ENCODE measurements around the gene MYO7A. TPM values are rescaled to one million over a fixed set of nuclear protein-coding genes. Genes with fewer than 3 reads are reported as not detected.

Gene MYO7A
- total RNA-seq, 1 donor from 2014 or later: 5.5 TPM

- ATAC-seq: no peak
- intact Hi-C loops (cut with DNase I): no loop called here
- H3K36me3 ChIP-seq: no peaks in the 10 kb centered on the region
- no peak overlapping the region for H3K4me3 ChIP-seq
- H3K9me3 ChIP-seq: no peaks in the 10 kb centered on the region
- TF ChIP-seq, protein P1, sequence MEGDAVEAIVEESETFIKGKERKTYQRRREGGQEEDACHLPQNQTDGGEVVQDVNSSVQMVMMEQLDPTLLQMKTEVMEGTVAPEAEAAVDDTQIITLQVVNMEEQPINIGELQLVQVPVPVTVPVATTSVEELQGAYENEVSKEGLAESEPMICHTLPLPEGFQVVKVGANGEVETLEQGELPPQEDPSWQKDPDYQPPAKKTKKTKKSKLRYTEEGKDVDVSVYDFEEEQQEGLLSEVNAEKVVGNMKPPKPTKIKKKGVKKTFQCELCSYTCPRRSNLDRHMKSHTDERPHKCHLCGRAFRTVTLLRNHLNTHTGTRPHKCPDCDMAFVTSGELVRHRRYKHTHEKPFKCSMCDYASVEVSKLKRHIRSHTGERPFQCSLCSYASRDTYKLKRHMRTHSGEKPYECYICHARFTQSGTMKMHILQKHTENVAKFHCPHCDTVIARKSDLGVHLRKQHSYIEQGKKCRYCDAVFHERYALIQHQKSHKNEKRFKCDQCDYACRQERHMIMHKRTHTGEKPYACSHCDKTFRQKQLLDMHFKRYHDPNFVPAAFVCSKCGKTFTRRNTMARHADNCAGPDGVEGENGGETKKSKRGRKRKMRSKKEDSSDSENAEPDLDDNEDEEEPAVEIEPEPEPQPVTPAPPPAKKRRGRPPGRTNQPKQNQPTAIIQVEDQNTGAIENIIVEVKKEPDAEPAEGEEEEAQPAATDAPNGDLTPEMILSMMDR (IDR thresholded peaks at IDR 0.05): no peak
- no peak for DNase-seq
- no peaks in the 10 kb centered on the region for H3K4me1 ChIP-seq
- peaks cover 2% of the 10 kb centered on the region for H3K27me3 ChIP-seq (ENCODE audit: low read depth)
- no peak overlapping the region for H3K27ac ChIP-seq
These were observed 59.2 kb downstream of the MYO7A start for GRCh38 chr11:77187111-77187750.

DNA sequence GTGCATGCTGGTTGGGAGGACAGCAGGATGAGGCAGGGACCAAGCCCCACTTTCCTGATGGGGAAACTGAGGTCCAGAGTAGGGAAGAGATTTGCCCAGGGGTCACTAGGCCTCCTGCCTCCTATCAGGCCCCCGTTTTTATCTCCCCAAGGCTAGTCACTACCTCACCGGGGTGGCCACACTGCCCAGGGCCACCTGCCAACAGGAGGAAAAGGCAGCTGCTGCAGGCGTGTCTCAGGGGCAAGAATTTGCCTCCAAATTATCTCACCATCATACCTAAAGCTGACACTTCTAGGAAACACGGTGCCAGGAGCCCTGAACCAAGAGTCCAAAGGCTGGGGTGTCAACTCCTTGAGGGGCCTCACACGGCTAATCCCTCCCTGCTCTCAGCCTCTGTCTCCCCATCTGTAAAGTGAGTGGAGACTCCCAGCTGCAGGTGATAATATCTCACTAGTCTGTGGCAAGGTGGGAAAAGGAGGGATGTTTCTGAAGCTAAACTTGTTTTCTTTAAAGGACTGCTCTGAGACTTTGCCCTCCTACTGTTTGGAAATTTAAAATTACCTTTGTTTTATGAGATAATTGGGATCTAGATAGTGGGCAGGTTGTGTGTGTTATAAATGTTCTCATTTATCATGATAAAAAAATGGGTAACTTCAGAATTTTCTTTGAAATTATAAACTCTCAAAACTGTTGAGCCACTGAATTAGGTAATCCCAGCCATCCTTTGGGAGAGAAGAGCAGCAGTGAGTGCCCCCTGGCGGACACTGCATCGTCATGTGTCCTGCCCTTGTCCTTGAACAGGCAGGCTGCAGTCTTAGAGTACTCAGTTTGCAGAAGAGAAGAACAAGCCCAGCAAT lies 60.0 kb downstream of the MYO7A start:
- intact Hi-C loops (cut with DNase I): no loop called here
- H3K36me3 ChIP-seq: no peaks in the 10 kb centered on the region
- H3K27me3 ChIP-seq (ENCODE audit: low read depth): no peaks in the 10 kb centered on the region
- H3K27ac ChIP-seq: no peak overlapping the region
- no peaks in the 10 kb centered on the region for H3K4me1 ChIP-seq
- DNase-seq: peak; percentile 86
- H3K4me3 ChIP-seq: no peak overlapping the region
- TF ChIP-seq, protein P1 (IDR thresholded peaks at IDR 0.05): peak; percentile 92
- no peaks in the 10 kb centered on the region for H3K9me3 ChIP-seq
- peak; percentile 74 to 87 for ATAC-seq

GRCh38 chr11:77188633-77189491 lies 60.8 kb downstream of the MYO7A start:
- H3K27ac ChIP-seq: no peak overlapping the region
- DNase-seq (peak; percentile 39), ATAC-seq (no peak)
- no peaks in the 10 kb centered on the region for H3K36me3 ChIP-seq
- no peaks in the 10 kb centered on the region for H3K27me3 ChIP-seq (ENCODE audit: low read depth)
- no peaks in the 10 kb centered on the region for H3K4me1 ChIP-seq
- no peaks in the 10 kb centered on the region for H3K9me3 ChIP-seq
- TF ChIP-seq, protein P1 (IDR thresholded peaks at IDR 0.05): peak; percentile 13
- no peak overlapping the region for H3K4me3 ChIP-seq
- intact Hi-C loops (cut with DNase I): no loop called here

GRCh38 chr11:77189588-77190210 lies 61.7 kb downstream of the MYO7A start:
- no peaks in the 10 kb centered on the region for H3K9me3 ChIP-seq
- no peak for ATAC-seq
- intact Hi-C loops (cut with DNase I): no loop called here
- H3K4me1 ChIP-seq: no peaks in the 10 kb centered on the region
- DNase-seq: peak; percentile 39
- TF ChIP-seq, protein P1 (IDR thresholded peaks at IDR 0.05): no peak
- no peak overlapping the region for H3K4me3 ChIP-seq
- H3K27ac ChIP-seq: no peak overlapping the region
- no peaks in the 10 kb centered on the region for H3K36me3 ChIP-seq
- H3K27me3 ChIP-seq (ENCODE audit: low read depth): no peaks in the 10 kb centered on the region
